HG02798 (cell line): ENCODE results near the gene CCDC149.

Experiments used
- ATAC-seq: cut with Tn5 transposase; IDR thresholded peaks from one replicate; pipeline ENCODE4 v1.9.1; 2021; ENCODE audit warnings: mild to moderate bottlenecking; ENCODE audit not compliant: unreplicated experiment, poor library complexity

CCDC149 gene

DNA sequence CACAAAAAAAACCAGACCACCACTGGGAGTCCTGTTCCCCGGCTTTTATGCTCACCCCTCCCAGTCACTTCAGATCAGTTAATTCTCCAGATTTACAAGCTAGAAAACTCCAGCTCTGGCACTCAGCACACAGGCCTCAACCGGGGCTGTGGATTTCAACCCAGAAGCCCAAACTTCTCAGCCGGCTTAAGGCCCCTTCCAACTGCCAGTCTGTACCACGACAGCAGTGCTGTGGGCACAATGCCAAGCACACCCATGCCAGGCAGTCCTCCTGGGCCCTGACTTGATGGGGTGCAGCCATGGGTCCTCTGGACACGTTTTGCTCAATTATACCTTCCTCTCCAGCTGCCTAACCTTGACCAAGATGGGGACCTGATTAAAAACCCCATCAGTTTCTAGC is 105.2 kb downstream of the CCDC149 start:
- no peak for ATAC-seq

DNA sequence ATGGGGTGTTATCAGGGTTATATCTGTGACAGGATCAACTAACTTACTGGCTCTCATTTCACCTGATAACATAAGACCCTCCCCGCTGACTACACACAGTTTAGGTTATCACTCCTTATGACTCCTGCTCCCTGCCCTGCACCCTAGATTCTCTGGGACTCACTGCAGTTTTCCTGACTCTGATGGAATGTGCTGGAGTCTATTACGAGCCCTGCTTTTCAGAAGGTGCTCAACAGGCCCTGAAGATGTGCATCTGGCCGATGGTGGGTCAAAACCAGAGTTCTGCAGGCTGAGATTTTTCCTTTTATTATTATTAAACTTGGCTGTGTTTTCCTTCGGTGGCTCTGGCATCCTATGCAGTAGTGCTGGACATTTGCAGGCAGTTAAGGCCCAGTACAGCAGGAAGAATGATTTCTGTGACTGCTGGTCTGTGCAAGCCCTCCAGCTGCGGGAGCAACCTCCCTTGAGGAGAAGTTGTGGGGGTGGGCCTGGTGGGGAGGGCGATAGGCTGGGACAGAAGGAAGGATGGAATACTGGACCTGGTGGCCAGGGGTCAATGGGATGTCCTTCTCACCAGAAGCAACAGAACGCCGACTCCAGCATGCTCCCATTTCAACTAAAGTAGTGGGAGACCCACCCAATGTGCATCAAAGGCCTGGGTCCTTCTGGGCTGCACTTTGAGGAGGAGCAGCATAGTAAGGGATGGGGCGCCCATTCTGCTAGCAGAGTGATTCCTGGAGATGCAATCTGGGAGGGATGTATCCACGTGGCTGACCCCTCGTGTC is 106.4 kb downstream of the CCDC149 start:
- no peak for ATAC-seq

DNA sequence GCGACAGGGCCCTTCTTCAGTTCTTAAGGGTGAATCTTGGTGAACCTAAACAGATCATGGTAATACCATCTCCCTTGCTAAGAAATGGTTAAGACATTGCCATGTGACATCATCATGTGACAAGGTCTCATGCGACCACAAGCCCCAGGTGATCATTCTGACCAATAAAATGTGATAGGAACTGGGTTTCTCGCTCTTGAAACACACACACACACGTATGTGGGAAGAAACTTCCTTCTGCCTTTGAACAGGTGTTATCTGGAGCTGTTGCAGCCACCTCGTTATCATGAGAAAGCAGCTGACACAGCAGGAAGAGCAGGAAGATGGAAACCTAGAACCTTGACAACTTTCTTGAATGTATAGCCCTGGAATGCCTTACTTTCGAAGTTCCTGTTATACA is 107.3 kb downstream of the CCDC149 start:
- no peak for ATAC-seq

DNA sequence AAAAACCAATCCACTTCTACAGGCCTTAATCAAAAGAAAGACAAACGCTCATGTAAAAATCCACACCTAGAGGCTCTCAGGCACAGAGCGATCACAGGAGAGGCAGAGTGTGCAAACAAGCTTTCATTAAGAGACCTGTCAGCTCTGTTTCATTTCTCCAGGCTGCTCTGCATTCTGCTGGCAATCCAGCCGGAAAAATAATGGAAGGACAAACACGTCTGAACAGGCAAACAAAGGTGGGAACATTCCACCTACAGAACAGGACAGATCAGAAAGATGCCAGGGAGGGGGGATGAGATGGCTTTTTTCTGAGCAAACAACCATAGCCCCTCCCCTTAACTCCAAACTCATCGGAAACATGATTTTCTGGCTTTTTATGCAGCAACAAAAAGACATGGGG is 107.8 kb downstream of the CCDC149 start:
- ATAC-seq: no peak

DNA sequence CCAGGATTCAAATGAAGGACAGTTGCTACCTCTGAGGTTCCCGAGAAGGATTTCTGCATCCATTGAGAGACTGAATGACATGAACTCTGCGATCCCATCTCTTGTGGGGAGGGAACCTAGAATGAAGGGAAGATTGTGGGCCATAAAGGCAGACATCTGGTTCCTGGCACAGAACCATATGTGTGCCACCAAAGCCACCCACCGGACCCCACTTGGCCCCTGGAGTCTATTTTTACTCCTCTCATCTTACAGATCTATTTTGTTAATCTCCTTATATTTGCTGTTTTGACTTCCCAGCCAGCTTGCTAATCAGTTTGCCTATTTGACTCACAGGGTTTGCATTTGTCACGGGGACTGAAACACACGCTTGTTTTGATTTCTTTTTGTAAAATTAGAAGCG is 110.2 kb downstream of the CCDC149 start:
- no peak for ATAC-seq

DNA sequence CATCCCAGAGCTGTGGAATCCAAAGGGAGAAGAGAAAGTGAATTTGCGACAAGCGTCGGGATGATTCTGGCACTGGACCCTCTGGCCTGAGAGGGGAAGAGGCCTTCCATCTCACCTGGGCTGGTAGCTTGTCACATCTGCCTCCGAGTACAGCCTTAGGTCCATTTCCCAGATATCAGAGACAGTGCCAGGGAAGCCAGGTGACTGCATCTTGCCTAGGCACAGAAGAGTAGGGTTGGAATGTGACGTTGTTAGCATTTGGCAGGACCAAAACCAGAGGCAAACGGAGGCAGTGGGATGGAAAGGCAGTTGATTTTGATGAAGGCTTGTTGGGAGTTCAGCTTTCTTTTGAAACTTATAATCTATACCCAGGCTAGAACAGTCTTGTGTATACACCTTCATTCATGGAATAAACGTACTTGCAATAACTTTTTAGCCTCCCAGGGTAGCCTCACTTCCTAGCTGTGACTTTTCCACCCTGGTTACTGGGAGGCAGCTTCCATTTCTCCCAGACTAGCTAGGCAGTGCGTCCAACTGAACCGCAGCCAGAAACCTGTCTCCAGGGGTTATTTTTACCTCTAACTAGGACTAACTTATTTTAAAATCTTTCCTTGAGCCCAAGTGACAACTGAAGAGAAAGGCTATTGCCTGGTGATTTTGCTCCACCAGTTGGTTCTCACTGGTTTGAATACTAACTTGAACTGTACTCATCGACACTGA is 111.5 kb downstream of the CCDC149 start:
- no peak for ATAC-seq

DNA sequence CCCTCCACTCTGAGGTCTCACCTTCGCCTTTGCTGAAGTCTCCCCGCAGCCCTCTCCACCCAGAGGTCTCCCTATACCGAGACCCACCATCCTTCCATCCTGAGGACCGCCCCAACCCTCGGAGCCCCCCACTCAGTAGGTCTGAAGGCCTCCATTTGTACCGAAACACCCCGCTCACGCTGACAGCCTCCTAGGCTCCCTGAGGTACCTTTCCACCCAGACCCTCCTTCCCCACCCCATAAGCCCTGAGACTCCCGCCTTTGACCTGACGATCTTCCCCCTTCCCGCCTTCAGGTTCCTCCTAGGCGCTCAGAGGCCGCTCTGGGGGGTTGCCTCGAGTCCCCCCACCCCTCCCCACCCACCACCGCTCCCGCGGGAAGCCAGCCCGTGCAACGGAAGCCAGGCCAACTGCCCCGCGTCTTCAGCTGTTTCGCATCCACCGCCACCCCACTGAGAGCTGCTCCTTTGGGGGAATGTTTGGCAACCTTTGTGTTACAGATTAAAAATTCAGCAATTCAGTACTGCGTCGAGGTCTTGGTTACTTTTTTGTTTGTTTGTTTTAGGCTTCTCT is 112.4 kb downstream of the CCDC149 start:
- ATAC-seq: no peak

DNA sequence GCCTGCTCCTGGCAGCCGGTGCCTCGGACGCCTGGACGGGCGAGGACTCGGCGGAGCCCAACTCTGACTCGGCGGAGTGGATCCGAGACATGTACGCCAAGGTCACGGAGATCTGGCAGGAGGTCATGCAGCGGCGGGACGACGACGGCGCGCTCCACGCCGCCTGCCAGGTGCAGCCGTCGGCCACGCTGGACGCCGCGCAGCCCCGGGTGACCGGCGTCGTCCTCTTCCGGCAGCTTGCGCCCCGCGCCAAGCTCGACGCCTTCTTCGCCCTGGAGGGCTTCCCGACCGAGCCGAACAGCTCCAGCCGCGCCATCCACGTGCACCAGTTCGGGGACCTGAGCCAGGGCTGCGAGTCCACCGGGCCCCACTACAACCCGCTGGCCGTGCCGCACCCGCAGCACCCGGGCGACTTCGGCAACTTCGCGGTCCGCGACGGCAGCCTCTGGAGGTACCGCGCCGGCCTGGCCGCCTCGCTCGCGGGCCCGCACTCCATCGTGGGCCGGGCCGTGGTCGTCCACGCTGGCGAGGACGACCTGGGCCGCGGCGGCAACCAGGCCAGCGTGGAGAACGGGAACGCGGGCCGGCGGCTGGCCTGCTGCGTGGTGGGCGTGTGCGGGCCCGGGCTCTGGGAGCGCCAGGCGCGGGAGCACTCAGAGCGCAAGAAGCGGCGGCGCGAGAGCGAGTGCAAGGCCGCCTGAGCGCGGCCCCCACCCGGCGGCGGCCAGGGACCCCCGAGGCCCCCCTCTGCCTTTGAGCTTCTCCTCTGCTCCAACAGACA is 113.1 kb downstream of the CCDC149 start:
- no peak for ATAC-seq

DNA sequence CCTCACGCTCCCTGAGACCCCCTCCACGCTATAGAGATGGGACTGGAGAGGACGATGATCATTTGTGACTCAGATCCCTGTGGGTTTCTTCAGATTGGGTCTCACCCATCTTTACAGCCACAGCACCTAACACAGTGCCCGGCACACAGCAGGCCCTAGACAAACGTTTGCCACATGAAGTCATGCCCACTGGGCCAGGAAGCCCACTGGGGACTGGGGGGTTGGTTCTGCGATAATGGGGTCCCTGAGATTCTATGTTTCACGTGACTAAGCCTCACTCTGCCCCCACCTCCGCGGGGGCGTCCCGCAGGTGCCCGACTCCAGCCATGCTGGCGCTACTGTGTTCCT is 113.7 kb downstream of the CCDC149 start:
- ATAC-seq: no peak

DNA sequence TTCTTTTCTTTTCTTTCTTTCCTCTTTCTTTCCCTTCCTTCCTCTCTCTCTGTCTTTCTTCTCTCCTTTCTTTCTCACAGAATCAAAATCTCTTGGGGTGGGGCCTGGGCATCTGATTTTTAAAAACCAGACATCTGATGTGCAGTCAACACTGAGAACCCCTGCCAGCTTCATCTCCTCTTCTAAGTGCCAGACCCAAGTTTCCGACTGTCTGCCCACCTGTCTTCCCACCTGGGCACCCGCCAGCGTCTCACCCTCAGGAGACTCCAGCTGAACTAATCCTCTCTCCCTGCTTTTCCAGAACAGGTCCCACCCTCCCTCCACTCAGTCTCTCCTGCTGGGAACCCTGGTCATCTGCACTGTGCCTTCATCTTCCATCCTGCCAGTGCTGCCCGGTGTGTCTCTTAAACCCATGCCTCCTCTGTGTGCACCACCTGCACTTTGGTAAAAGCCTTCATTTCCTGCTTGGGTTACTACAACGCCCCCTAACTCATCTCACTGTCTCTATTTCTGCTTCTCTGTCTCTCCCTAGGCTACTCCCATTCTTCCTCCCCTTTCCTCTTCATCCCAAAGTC is 114.7 kb downstream of the CCDC149 start:
- ATAC-seq: no peak

DNA sequence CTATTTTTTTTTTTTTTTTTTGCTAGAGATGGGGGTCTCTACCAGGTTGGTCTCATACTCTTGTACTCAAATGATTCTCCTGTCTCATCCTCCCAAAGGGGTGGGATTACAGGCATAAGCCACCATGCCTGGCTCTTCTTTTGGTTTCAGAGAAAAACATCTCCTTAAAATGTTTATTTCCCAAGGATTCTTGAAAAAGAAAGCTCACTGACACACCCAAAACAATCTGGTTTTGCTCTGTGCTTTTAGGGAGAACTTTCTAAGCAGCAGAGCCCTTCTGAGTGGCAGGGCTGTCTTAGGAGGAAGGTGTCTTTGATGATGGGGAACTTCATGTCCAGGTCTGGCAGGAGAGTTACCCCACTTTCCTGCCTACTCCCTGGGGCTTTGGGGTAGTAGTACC is 116.2 kb downstream of the CCDC149 start:
- ATAC-seq: no peak

DNA sequence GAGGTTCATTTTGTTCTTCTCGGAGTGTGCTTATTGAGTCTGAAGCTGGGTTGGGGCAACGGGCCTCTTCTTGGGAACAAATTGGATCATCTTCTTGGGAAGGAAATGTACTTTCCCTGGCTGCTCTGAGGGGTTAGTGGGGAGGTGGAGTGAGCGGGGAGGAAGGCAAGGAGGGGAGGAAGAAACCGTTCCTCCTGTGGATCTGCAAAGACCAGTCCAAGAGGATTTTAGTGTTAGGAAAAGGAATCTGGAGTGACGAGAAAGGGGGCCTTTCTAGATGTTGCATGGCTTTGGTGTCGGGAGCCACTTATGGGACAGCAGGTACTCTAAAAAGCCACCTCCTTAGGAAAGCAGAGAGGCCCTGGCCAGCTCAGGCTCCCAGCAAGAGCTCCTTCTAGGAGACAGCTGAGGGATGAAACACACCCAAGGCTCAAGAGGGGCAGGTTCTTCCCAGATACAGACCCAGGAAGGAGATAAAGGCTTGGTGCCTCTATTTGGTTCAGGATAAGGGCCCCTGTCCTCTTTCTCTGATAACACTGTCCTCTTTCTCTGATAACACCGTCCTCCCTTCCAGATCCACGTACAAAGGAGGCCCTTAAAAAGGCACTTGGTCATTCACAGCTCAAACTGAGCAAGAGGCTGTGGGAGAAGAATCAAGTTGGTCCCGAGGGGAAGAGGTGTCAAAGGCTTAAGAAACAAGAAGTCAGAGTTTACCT is 117.0 kb downstream of the CCDC149 start:
- ATAC-seq: no peak

DNA sequence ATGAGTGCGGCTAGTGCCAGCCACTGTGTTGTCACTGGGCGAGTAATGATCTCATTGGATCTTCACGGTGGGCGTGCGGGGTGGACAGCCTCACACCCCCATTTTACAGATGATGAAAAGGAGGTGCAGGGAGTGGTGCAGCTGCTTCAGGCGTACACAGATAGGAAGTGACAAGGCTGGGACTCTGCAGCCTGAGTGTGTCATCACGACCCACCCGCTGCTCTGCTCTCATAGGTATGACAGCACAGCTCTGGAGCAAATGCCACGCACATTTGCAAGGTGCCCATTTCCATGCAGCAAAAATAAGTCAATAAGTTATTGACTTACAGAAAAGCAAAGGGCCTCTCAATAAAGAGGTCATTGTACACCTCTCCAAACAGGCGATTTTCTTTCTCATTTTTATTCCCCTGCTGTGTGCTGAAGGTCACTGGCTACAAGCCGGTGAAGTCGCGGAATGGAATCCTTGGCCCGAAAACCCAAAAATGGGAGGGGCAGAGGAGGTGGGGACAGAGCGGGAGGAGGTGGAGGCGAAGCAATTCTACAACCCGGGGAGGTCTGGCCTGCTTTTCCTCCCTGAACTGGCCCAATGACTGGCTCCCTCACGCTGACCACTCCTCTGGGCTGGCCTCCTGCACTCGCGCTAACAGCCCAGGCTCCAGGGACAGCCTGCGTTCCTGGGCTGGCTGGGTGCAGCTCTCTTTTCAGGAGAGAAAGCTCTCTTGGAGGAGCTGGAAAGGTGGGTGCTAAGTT is 117.8 kb downstream of the CCDC149 start, which contains the start of gene SOD3:
SOD3 (plus strand) TSS at position 658 of the 750 bp plus-strand sequence. CDS start 3,949 bp downstream, outside the sequence.
- no peak for ATAC-seq

DNA sequence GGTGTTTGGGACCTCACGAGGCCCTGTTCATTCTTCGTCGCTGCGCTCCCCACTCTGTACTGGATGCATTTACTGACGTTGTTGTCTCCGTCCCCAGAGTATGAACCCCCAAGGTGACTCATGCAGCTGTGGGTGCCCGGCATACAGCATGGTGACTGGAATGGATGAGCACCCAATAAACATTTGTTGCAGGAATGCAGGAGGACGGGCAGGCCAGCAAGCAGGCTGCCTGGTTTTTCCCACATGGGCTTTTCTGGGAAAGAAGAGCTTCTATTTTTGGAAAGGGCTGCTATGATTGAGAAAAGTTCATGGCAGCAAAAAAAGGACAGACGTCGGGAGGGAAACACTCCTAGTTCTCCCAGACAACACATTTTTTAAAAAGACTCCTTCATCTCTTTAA is 118.4 kb downstream of the CCDC149 start:
- ATAC-seq: no peak

DNA sequence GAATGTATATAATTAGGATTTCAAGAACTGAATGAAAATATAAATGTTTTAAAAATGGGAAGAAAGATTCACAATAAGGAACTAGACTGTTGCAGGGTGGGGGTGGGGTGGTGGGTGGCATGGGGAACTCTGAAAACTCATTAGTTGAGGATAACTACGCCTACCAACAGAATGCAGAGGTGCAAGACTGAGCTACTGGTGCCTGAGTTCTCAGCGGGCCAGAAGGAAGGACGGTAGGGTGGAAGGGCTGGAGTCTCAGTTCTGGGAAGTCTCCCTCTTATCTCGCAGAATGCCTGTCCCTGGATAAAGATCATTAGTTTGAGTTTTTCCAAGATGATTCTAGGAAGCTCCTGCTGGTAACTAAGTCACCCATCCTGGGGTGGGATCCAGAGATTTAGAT is 118.8 kb downstream of the CCDC149 start:
- ATAC-seq: no peak

DNA sequence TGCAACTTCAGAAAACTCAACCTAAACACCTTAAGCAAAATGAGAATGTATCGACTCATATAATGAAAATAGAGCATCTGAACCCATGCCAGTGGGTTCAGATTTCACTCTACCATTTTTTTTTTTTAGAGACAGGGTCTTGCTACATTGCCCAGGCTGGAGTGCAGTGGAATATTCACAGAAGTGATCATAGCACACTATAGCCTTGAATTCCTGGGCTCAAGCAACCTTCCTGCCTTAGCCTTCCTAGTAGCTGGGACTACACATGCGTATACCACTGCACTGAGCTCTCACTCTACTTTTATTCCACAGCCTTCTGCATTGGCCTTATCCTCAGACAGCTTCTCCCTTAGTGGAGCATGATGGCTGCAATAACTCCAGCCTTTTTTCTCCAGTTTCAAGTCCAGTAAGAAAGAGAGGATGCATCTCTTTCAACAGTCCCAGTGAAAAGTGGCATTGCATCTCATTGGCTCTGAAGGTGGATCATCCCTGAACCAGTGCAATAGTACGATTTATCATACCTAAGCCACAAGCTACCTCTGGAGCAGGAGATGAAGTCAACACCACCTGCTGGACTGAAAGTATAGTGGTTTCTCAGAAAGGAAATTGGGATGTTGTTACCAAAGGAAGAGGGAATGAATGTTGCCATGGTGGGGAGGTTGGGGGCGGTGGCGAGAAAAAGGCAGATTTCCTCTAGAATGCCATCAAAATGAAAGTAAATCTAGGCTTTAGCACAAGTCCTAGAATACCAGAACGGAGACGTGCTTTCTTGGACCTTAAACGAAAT is 119.4 kb downstream of the CCDC149 start:
- ATAC-seq: no peak

DNA sequence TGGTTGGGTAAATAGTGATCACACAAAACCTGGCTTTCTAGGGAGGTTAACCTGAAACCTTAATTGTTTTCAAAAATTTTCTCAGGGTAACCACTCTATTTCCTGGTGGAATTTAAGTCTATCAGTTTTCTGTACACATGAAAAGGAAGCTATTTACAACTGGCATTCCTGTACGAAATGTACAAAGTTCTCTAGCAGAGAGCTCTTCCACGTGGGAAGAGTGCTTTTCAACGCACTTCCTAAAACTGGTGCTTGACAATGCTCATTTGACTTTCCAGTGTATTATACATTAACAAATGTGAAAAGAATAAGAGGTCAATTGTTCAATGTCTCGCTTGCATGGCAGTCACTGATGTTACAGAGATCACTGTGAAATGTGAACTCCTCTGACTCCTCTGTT is 120.3 kb downstream of the CCDC149 start:
- ATAC-seq: no peak

DNA sequence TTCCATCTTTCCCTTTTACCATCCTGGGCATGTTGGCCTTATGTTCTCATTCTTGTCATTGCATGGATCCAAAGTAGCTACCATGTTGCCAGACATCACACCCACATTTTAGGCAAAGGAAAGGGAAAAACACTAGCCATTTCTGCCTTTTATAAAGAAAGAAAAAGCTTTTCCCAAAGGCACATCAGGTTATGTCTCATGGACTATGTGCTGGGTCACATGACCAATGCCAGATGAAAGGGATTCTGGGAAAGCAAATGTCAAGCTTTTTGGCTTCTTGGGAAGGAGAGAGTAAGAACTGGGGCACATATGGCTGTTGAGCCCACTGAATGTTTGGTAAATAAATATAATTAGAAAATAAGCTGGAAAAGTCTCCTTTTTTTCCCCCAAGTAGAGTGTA is 121.8 kb downstream of the CCDC149 start:
- no peak for ATAC-seq
